SK-N-SH (cell line): ENCODE data around the gene IL12B. TPM values are rescaled to one million over a fixed set of nuclear protein-coding genes. Genes with fewer than 3 reads are reported as not detected.

ENCODE experiments used
- CTCF ChIA-PET: fragments of 300-600, 350-600 bp; formaldehyde crosslinking; extraction: SDS; loops from one replicate; lab custom pipeline; 2021; lab: Yijun Ruan, JAX
- POLR2A ChIA-PET: fragments of 350-600 bp; sonication (Branson Sonifier 250); formaldehyde crosslinking; extraction: SDS; loops from one replicate; lab custom pipeline; 2020; ENCODE audit warnings: antibody characterized with exemption, inconsistent platforms; lab: Yijun Ruan, JAX
- DNase-seq: peaks from one replicate; pipeline ENCODE4 v3.0.0; 2012
- H2AFZ ChIP-seq: fragments of 200-600 bp; sonication (generic); 2 replicates; pipeline ENCODE4 v1.8.1; 2016; ENCODE audit warnings: antibody characterized with exemption, mild to moderate bottlenecking, low read depth
- H3F3A ChIP-seq: fragments of 200-600 bp; sonication (generic); replicated peaks from 2 replicates; pipeline ENCODE3; 2016; ENCODE audit warnings: antibody characterized with exemption, mild to moderate bottlenecking; ENCODE audit not compliant: insufficient read depth
- H3K27ac ChIP-seq, 2 experiments: fragments of 200-500 bp in 1 of 2; fragments of 200-600 bp in 1 of 2; sonication (Bioruptor generic) in 1 of 2; sonication (generic), shearing (Covaris generic) in 1 of 2; 2 replicates each; pipeline versions ENCODE4 v1.5.1 to v1.6.1; 2014 to 2016; ENCODE audit warnings: low read depth in 2 of 2, inconsistent platforms in 1 of 2, low read length in 1 of 2, mild to moderate bottlenecking in 1 of 2, mixed read lengths in 1 of 2
- H3K27me3 ChIP-seq: fragments of 200-600 bp; sonication (generic), shearing (Covaris generic); 2 replicates; pipeline ENCODE4 v1.6.1; 2016; ENCODE audit warnings: mixed run types; ENCODE audit not compliant: insufficient read depth
- H3K36me3 ChIP-seq, 2 experiments: fragments of 200-500 bp in 1 of 2; fragments of 200-600 bp in 1 of 2; sonication (Bioruptor generic) in 1 of 2; sonication (generic) in 1 of 2; replicated peaks in 1 of 2; 2 replicates each; pipeline versions ENCODE3 to v1.5.1; 2014 to 2016; ENCODE audit warnings: low read length in 1 of 2, mild to moderate bottlenecking in 1 of 2; ENCODE audit not compliant: insufficient read depth in 2 of 2, control insufficient read depth in 1 of 2
- H3K4me1 ChIP-seq, 2 experiments: fragments of 200-500 bp in 1 of 2; fragments of 200-600 bp in 1 of 2; sonication (Bioruptor generic) in 1 of 2; sonication (generic), shearing (Covaris generic) in 1 of 2; 2 replicates each; pipeline versions ENCODE4 v1.5.1 to v1.6.1; 2014 to 2016; ENCODE audit warnings: low read depth in 1 of 2, low read length in 1 of 2, mixed run types in 1 of 2; ENCODE audit not compliant: insufficient read depth in 2 of 2, control insufficient read depth in 1 of 2
- H3K4me2 ChIP-seq: fragments of 200-600 bp; sonication (generic), shearing (Covaris generic); 2 replicates; pipeline ENCODE4 v1.6.1; 2017; ENCODE audit warnings: mixed run types
- H3K4me3 ChIP-seq, 2 experiments: fragments of 200-500 bp in 1 of 2; fragments of 200-600 bp in 1 of 2; sonication (Bioruptor generic) in 1 of 2; sonication (generic), shearing (Covaris generic) in 1 of 2; 2 replicates each; pipeline versions ENCODE4 v1.5.1 to v1.8.1; 2014 to 2016; ENCODE audit warnings: low read depth in 2 of 2, inconsistent platforms in 1 of 2, low read length in 1 of 2, mild to moderate bottlenecking in 1 of 2, mixed read lengths in 1 of 2, moderate library complexity in 1 of 2
- H3K79me2 ChIP-seq: fragments of 200-600 bp; sonication (generic); 2 replicates; pipeline ENCODE4 v1.8.1; 2017; ENCODE audit warnings: mild to moderate bottlenecking; ENCODE audit not compliant: insufficient read depth
- H3K9ac ChIP-seq: fragments of 200-600 bp; sonication (generic); 2 replicates; pipeline ENCODE4 v1.6.1; 2017; ENCODE audit warnings: mixed run types
- H3K9me2 ChIP-seq: fragments of 200-600 bp; sonication (generic); 2 replicates; pipeline ENCODE4 v1.6.1; 2017; ENCODE audit warnings: mixed run types
- H3K9me3 ChIP-seq: fragments of 200-600 bp; sonication (generic); 2 replicates; pipeline ENCODE4 v1.6.1; 2017; ENCODE audit warnings: mixed run types, mild to moderate bottlenecking, moderate library complexity
- H4K20me1 ChIP-seq: fragments of 200-600 bp; sonication (generic); 2 replicates; pipeline ENCODE4 v1.6.1; 2017; ENCODE audit warnings: mild to moderate bottlenecking, mixed run types; ENCODE audit not compliant: insufficient read depth
- ELF1 ChIP-seq: IDR thresholded peaks from 2 replicates; pipeline ENCODE4 v1.4.0; 2012
- EP300 ChIP-seq, 2 experiments: IDR thresholded peaks; 2 replicates each; pipeline versions ENCODE4 v1.4.0 to v1.6.1; 2012; ENCODE audit warnings: borderline replicate concordance in 1 of 2, low read depth in 1 of 2, low read length in 1 of 2
- FOXJ3 ChIP-seq: sonication (generic); formaldehyde crosslinking; IDR thresholded peaks from 2 replicates; pipeline ENCODE4 v1.5.1; 2020; ENCODE audit warnings: mild to moderate bottlenecking, missing genetic modification reagents
- FOXM1 ChIP-seq: IDR thresholded peaks from 2 replicates; pipeline ENCODE4 v1.4.0; 2012; ENCODE audit warnings: low read depth, mild to moderate bottlenecking
- MXI1 ChIP-seq: IDR thresholded peaks from 2 replicates; pipeline ENCODE4 v1.6.1; 2012; ENCODE audit warnings: mild to moderate bottlenecking, low read depth, low read length, improper control_type of control experiment
- NFIC ChIP-seq: IDR thresholded peaks from 2 replicates; pipeline ENCODE4 v1.4.0; 2012; ENCODE audit warnings: borderline replicate concordance
- NRF1 ChIP-seq: IDR thresholded peaks from 2 replicates; pipeline ENCODE4 v1.6.1; 2012; ENCODE audit warnings: low read depth, mild to moderate bottlenecking, low read length
- POLR2AphosphoS5 ChIP-seq: IDR thresholded peaks from 2 replicates; pipeline ENCODE4 v1.6.1; 2012; ENCODE audit warnings: low read depth, low read length
- RCOR1 ChIP-seq: fragments of 150-350 bp; IDR thresholded peaks from 2 replicates; pipeline ENCODE4 v1.6.1; 2017; ENCODE audit warnings: antibody characterized with exemption, low read length
- RFX5 ChIP-seq: IDR thresholded peaks from 2 replicates; pipeline ENCODE4 v1.6.1; 2012; ENCODE audit warnings: mild to moderate bottlenecking, improper control_type of control experiment, low read length
- RXRA ChIP-seq: IDR thresholded peaks from 2 replicates; pipeline ENCODE4 v1.4.0; 2012; ENCODE audit warnings: low read depth, mild to moderate bottlenecking, borderline replicate concordance
- SIN3A ChIP-seq: IDR thresholded peaks from 2 replicates; pipeline ENCODE4 v1.6.1; 2012; ENCODE audit warnings: low read depth, mild to moderate bottlenecking, low read length, moderate library complexity, borderline replicate concordance
- TAF1 ChIP-seq: IDR thresholded peaks from 2 replicates; pipeline ENCODE4 v1.6.1; 2012; ENCODE audit warnings: low read depth, mild to moderate bottlenecking, low read length, moderate library complexity, borderline replicate concordance
- TCF12 ChIP-seq: IDR thresholded peaks from 2 replicates; pipeline ENCODE4 v1.4.0; 2012
- TEAD4 ChIP-seq: IDR thresholded peaks from 2 replicates; pipeline ENCODE4 v1.4.0; 2012; ENCODE audit warnings: mild to moderate bottlenecking, borderline replicate concordance; ENCODE audit not compliant: insufficient read depth
- YY1 ChIP-seq: IDR thresholded peaks from 2 replicates; pipeline ENCODE4 v1.4.0; 2012; ENCODE audit warnings: low read depth, mild to moderate bottlenecking
- WGBS: methylation state at CpG from one replicate; pipeline ENCODE4 v1.1.6; 2017; ENCODE audit warnings: low lambda C conversion rate; 5-methylcytosine and 5-hydroxymethylcytosine counted together
- polyA plus RNA-seq, 3 experiments: library from polyadenylated mRNA; depleted of rRNA; stranded (reverse); fragments of >200 nt; gene quantifications; 2 replicates each; pipeline ENCODE4 v1.2.3, GENCODE V29; 2012
- TF ChIP-seq, protein P1 (sequence below): fragments of 150-350 bp; IDR thresholded peaks from 2 replicates; pipeline ENCODE4 v1.6.1; 2016; ENCODE audit warnings: mild to moderate bottlenecking, low read depth, low read length
- TF ChIP-seq, protein P2 (sequence below): fragments of 200-600 bp; sonication (generic); IDR thresholded peaks from 2 replicates; pipeline ENCODE4 v1.6.1; 2017; ENCODE audit warnings: antibody characterized with exemption, mild to moderate bottlenecking, moderate library complexity
- TF ChIP-seq, protein P3 (sequence below): IDR thresholded peaks from 2 replicates; pipeline ENCODE4 v1.6.1; 2012; ENCODE audit warnings: mild to moderate bottlenecking, low read depth, low read length, moderate library complexity

Gene IL12B
- polyA plus RNA-seq, 1 of the 3 experiments (the other 2 are of a cell fraction), result not detected

DNA sequence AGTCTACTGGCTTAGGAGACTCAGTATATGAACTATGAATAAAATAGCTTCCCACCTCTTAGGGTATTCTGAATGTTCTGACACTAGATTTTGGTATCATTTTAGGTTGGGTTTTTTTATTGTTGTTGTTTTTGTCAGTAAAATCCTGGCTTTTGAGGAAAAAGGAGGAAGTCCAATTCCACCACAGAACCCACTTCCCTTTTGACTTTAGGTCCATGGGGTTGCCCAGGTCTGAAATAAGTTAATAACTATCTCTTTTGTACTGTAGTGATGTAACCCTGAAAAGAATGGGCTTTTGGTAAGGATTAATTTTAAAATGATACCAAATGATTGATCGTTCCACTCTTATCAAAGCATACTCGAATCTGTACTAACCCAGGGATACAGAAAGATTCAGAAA lies 29.1 kb upstream of the IL12B start:
- H3K9ac ChIP-seq, result no peak overlapping the region
- 29% methylated on average over 2 of the region's 2 CpGs for WGBS
- no peaks in the 10 kb centered on the region for H3K4me1 ChIP-seq
- H3K4me3 ChIP-seq, result no peak overlapping the region
- no peak for DNase-seq
- H3K27ac ChIP-seq, result no peak overlapping the region
- no peak overlapping the region for H2AFZ ChIP-seq
- H3K4me2 ChIP-seq, result no peak overlapping the region
- H3K79me2 ChIP-seq, result no peaks in the 10 kb centered on the region
- no peaks in the 10 kb centered on the region for H3F3A ChIP-seq
- H3K9me3 ChIP-seq, result no peaks in the 10 kb centered on the region
- TF ChIP-seq POLR2AphosphoS5 (no peak), SIN3A (no peak), ELF1 (no peak), NRF1 (no peak), YY1 (no peak), RCOR1 (no peak), FOXM1 (no peak), RFX5 (no peak), EP300 (IDR thresholded peaks at IDR 0.05; ENCODE audit: borderline replicate concordance in 1 of 2, low read depth in 1 of 2, low read length in 1 of 2) (no peak), NFIC (no peak), RXRA (no peak), TEAD4 (no peak), MXI1 (no peak), TAF1 (no peak), TCF12 (no peak), FOXJ3 (CRISPR knock-in tag) (no peak)
- TF ChIP-seq, protein P1, sequence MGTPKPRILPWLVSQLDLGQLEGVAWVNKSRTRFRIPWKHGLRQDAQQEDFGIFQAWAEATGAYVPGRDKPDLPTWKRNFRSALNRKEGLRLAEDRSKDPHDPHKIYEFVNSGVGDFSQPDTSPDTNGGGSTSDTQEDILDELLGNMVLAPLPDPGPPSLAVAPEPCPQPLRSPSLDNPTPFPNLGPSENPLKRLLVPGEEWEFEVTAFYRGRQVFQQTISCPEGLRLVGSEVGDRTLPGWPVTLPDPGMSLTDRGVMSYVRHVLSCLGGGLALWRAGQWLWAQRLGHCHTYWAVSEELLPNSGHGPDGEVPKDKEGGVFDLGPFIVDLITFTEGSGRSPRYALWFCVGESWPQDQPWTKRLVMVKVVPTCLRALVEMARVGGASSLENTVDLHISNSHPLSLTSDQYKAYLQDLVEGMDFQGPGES, result no peak
- TF ChIP-seq, protein P2, sequence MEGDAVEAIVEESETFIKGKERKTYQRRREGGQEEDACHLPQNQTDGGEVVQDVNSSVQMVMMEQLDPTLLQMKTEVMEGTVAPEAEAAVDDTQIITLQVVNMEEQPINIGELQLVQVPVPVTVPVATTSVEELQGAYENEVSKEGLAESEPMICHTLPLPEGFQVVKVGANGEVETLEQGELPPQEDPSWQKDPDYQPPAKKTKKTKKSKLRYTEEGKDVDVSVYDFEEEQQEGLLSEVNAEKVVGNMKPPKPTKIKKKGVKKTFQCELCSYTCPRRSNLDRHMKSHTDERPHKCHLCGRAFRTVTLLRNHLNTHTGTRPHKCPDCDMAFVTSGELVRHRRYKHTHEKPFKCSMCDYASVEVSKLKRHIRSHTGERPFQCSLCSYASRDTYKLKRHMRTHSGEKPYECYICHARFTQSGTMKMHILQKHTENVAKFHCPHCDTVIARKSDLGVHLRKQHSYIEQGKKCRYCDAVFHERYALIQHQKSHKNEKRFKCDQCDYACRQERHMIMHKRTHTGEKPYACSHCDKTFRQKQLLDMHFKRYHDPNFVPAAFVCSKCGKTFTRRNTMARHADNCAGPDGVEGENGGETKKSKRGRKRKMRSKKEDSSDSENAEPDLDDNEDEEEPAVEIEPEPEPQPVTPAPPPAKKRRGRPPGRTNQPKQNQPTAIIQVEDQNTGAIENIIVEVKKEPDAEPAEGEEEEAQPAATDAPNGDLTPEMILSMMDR, result no peak
- TF ChIP-seq, protein P3, sequence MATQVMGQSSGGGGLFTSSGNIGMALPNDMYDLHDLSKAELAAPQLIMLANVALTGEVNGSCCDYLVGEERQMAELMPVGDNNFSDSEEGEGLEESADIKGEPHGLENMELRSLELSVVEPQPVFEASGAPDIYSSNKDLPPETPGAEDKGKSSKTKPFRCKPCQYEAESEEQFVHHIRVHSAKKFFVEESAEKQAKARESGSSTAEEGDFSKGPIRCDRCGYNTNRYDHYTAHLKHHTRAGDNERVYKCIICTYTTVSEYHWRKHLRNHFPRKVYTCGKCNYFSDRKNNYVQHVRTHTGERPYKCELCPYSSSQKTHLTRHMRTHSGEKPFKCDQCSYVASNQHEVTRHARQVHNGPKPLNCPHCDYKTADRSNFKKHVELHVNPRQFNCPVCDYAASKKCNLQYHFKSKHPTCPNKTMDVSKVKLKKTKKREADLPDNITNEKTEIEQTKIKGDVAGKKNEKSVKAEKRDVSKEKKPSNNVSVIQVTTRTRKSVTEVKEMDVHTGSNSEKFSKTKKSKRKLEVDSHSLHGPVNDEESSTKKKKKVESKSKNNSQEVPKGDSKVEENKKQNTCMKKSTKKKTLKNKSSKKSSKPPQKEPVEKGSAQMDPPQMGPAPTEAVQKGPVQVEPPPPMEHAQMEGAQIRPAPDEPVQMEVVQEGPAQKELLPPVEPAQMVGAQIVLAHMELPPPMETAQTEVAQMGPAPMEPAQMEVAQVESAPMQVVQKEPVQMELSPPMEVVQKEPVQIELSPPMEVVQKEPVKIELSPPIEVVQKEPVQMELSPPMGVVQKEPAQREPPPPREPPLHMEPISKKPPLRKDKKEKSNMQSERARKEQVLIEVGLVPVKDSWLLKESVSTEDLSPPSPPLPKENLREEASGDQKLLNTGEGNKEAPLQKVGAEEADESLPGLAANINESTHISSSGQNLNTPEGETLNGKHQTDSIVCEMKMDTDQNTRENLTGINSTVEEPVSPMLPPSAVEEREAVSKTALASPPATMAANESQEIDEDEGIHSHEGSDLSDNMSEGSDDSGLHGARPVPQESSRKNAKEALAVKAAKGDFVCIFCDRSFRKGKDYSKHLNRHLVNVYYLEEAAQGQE, result no peak
- H3K27me3 ChIP-seq, result no peaks in the 10 kb centered on the region
- H3K36me3 ChIP-seq, result no peaks in the 10 kb centered on the region
- CTCF ChIA-PET, result interaction anchor here (0.6 to 1.5 kb wide), 2 partner anchors 203 to 1042 kb away, joined by 3 to 4 read pairs; no protein-coding TSS in a partner anchor
- POLR2A ChIA-PET, result no interaction called here
- H4K20me1 ChIP-seq, result no peaks in the 10 kb centered on the region
- H3K9me2 ChIP-seq, result no peaks in the 10 kb centered on the region
